Nephron progenitor cell (in vitro differentiated cells): ENCODE results near the gene OR1M1.

Experiments
- DNase-seq: peaks from one replicate; pipeline ENCODE4 v3.0.0; 2021
- H3K27ac Mint-ChIP-seq: 2 replicates; pipeline ENCODE4 v1.8.0; 2021; ENCODE audit warnings: mild to moderate bottlenecking, moderate library complexity, mixed read lengths
- H3K27me3 Mint-ChIP-seq: 2 replicates; pipeline ENCODE4 v1.8.0; 2021; ENCODE audit warnings: mild to moderate bottlenecking, low read depth, mixed read lengths; ENCODE audit not compliant: poor library complexity
- H3K36me3 Mint-ChIP-seq: 2 replicates; pipeline ENCODE4 v1.8.0; 2021; ENCODE audit warnings: low read depth, mixed read lengths
- H3K4me1 Mint-ChIP-seq: 2 replicates; pipeline ENCODE4 v1.8.0; 2021; ENCODE audit warnings: mixed read lengths
- H3K4me3 Mint-ChIP-seq: 2 replicates; pipeline ENCODE4 v1.8.0; 2021; ENCODE audit warnings: mild to moderate bottlenecking, moderate library complexity, mixed read lengths
- H3K9me3 Mint-ChIP-seq: 2 replicates; pipeline ENCODE4 v1.8.0; 2021; ENCODE audit warnings: mild to moderate bottlenecking, moderate library complexity, mixed read lengths
- TF ChIP-seq, protein P1 (sequence below): fragments of 200-600 bp; sonication (generic); IDR thresholded peaks from 2 replicates; pipeline ENCODE4 v1.5.0; 2021; ENCODE audit warnings: antibody characterized with exemption

The OR1M1 gene

GRCh38 chr19:9130965-9131364 lies 44.1 kb downstream of the OR1M1 start:
- Mint-ChIP-seq H3K27me3 (peaks cover 16% of the 10 kb centered on the region), H3K9me3 (peaks cover 48% of the 10 kb centered on the region), H3K36me3 (no peaks in the 10 kb centered on the region), H3K27ac (no peak overlapping the region), H3K4me3 (no peak overlapping the region), H3K4me1 (no peaks in the 10 kb centered on the region)
- no peak for DNase-seq
- TF ChIP-seq, protein P1, sequence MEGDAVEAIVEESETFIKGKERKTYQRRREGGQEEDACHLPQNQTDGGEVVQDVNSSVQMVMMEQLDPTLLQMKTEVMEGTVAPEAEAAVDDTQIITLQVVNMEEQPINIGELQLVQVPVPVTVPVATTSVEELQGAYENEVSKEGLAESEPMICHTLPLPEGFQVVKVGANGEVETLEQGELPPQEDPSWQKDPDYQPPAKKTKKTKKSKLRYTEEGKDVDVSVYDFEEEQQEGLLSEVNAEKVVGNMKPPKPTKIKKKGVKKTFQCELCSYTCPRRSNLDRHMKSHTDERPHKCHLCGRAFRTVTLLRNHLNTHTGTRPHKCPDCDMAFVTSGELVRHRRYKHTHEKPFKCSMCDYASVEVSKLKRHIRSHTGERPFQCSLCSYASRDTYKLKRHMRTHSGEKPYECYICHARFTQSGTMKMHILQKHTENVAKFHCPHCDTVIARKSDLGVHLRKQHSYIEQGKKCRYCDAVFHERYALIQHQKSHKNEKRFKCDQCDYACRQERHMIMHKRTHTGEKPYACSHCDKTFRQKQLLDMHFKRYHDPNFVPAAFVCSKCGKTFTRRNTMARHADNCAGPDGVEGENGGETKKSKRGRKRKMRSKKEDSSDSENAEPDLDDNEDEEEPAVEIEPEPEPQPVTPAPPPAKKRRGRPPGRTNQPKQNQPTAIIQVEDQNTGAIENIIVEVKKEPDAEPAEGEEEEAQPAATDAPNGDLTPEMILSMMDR, result no peak

DNA sequence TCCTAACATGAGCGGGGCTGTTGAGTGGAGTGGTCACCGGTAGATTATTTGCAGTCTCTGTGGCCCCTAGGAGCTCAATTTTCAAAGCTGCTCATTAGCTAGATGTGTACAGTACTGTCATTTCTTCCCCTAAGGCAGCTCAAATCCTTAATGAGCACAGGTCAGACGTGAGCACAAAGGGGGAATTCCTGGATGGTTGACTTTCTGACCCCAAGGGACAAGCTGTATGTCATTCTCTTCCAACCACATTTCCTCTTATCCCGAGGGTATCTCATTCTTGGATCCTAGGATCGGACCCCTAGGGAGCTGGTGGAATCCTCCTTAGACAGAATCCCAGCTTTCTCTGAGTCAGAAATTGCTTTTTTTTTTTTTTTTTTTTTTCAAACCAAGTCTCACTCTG lies 45.6 kb downstream of the OR1M1 start:
- H3K36me3 Mint-ChIP-seq, result no peaks in the 10 kb centered on the region
- peaks cover 9% of the 10 kb centered on the region for H3K27me3 Mint-ChIP-seq
- TF ChIP-seq, protein P1, result no peak
- H3K4me1 Mint-ChIP-seq, result no peaks in the 10 kb centered on the region
- H3K4me3 Mint-ChIP-seq, result no peak overlapping the region
- peaks cover 35% of the 10 kb centered on the region for H3K9me3 Mint-ChIP-seq
- no peak overlapping the region for H3K27ac Mint-ChIP-seq
- DNase-seq, result no peak

DNA sequence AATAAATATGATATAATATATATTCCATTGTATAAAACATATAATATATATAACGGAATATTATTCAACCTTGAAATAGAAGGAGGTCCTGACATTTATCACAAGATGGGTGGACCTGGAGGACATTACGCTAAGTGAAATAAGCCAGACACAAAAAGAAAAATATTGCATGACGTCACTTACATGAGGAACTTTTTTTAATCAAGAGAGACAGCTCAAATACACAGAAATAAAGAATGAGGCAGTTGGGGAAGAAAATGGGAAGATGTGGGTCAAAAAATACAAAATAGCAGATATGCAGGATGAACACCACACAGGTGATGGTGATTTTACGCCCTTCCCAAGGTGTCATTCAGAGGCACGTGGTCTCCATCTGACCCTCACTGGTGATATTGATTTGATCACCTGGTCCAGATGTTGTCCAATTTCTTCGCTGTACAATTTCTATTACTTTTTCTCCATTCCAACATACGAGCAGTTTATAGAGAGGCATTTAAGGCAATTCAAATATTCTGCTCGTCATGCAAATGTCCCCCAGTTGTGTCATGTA lies 52.8 kb downstream of the OR1M1 start:
- peak overlapping the region; percentile 99 for H3K4me3 Mint-ChIP-seq
- H3K27me3 Mint-ChIP-seq, result peaks cover 8% of the 10 kb centered on the region
- peak overlapping the region; percentile 99 for H3K27ac Mint-ChIP-seq
- peaks cover 12% of the 10 kb centered on the region for H3K4me1 Mint-ChIP-seq
- peaks cover 46% of the 10 kb centered on the region for H3K36me3 Mint-ChIP-seq
- TF ChIP-seq, protein P1, result no peak
- DNase-seq, result no peak
- peaks cover 54% of the 10 kb centered on the region for H3K9me3 Mint-ChIP-seq

GRCh38 chr19:9140159-9140874 lies 53.5 kb downstream of the OR1M1 start, which contains the start of gene ZNF317:
TSS of gene ZNF317 (plus strand) at chr19:9140397. CDS start at chr19:9156017, 15,620 bp downstream.
- H3K27ac Mint-ChIP-seq, result peak within 1 kb of the TSS; percentile 99
- peaks cover 12% of the 10 kb centered on the region for H3K4me1 Mint-ChIP-seq
- H3K36me3 Mint-ChIP-seq, result peaks cover 52% of the 10 kb centered on the region
- peaks cover 60% of the 10 kb centered on the region for H3K9me3 Mint-ChIP-seq
- peaks cover 8% of the 10 kb centered on the region for H3K27me3 Mint-ChIP-seq
- peak; percentile 89 for DNase-seq
- H3K4me3 Mint-ChIP-seq, result peak within 1 kb of the TSS; percentile 99
- TF ChIP-seq, protein P1, result no peak

GRCh38 chr19:9144920-9145319 lies 58.1 kb downstream of the OR1M1 start:
- H3K4me3 Mint-ChIP-seq, result no peak overlapping the region
- H3K36me3 Mint-ChIP-seq, result peaks cover 98% of the 10 kb centered on the region
- TF ChIP-seq, protein P1, result no peak
- H3K27me3 Mint-ChIP-seq, result peaks cover 2% of the 10 kb centered on the region
- peaks cover 99% of the 10 kb centered on the region for H3K9me3 Mint-ChIP-seq
- DNase-seq, result no peak
- H3K27ac Mint-ChIP-seq, result no peak overlapping the region
- peaks cover 8% of the 10 kb centered on the region for H3K4me1 Mint-ChIP-seq
